DND-41 (cell line): ENCODE measurements around the gene SPDYE11.
"Not testable (repeated sequence)": the region's sequence is repeated elsewhere in the genome, so short reads cannot be mapped to it uniquely, and the experiment has no call there.

Experiments
- EZH2 ChIP-seq: IDR thresholded peaks from 3 replicates; pipeline ENCODE4 v1.6.1; 2012; ENCODE audit warnings: borderline replicate concordance, low read depth, mild to moderate bottlenecking, moderate library complexity, low read length, inconsistent platforms; ENCODE audit not compliant: severe bottlenecking
- TF ChIP-seq, protein P1 (sequence below): IDR thresholded peaks from 2 replicates; pipeline ENCODE4 v1.5.1; 2012; ENCODE audit warnings: borderline replicate concordance, low read length, moderate library complexity, mild to moderate bottlenecking; ENCODE audit not compliant: poor library complexity, severe bottlenecking; ENCODE audit errors: extremely low read depth

DNA sequence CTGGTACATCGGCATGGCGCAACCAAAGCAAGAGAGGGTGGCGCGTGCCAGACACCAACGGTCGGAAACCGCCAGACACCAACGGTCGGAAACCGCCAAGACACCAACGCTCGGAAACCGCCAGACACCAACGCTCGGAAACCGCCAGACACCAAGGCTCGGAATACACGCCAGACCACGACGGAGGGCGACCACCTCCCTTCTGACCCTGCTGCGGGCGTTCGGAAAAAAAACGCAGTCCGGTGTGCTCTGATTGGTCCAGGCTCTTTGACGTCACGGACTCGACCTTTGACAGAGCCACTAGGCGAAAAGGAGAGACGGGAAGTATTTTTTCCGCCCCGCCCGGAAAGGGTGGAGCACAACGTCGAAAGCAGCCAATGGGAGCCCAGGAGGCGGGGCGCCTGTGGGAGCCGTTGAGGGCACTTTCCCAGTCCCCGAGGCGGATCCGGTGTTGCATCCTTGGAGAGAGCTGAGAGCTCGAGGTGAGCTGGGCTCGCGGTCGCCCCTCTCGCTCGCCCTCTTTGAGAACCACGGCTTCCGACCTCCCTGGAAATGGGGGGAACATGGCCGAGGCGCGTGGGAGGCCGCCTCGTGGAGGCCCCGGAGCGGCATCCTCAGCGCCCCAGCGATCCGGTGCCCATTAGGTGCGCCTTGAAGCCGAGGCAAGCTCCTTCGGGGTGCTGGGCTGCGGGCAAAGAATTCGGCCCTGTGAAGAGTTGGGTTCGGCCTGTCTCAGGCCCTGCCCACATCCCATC is 51.8 kb downstream of the SPDYE11 start:
- TF ChIP-seq, protein P1, sequence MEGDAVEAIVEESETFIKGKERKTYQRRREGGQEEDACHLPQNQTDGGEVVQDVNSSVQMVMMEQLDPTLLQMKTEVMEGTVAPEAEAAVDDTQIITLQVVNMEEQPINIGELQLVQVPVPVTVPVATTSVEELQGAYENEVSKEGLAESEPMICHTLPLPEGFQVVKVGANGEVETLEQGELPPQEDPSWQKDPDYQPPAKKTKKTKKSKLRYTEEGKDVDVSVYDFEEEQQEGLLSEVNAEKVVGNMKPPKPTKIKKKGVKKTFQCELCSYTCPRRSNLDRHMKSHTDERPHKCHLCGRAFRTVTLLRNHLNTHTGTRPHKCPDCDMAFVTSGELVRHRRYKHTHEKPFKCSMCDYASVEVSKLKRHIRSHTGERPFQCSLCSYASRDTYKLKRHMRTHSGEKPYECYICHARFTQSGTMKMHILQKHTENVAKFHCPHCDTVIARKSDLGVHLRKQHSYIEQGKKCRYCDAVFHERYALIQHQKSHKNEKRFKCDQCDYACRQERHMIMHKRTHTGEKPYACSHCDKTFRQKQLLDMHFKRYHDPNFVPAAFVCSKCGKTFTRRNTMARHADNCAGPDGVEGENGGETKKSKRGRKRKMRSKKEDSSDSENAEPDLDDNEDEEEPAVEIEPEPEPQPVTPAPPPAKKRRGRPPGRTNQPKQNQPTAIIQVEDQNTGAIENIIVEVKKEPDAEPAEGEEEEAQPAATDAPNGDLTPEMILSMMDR, result not testable (repeated sequence)
- TF ChIP-seq EZH2, result not testable (repeated sequence)
